Measurements from ENCODE around the gene AFF3.

GRCh38 chr2:99836690-99837605, 305.4 kb downstream of the AFF3 start:
- TF ChIP-seq CTCF (conservative IDR thresholded peaks at IDR 0.05 in 1 of 2, IDR thresholded peaks at IDR 0.05 in 1 of 2; ENCODE audit: low read depth in 1 of 2, low read length in 2 of 2): no peak
- no peak for TF ChIP-seq EZH2 (IDR thresholded peaks at IDR 0.05; ENCODE audit: low read length, missing control alignments)

All from fibroblast of lung (primary cell).